ENCODE measurements around the gene FMNL3.

DNA sequence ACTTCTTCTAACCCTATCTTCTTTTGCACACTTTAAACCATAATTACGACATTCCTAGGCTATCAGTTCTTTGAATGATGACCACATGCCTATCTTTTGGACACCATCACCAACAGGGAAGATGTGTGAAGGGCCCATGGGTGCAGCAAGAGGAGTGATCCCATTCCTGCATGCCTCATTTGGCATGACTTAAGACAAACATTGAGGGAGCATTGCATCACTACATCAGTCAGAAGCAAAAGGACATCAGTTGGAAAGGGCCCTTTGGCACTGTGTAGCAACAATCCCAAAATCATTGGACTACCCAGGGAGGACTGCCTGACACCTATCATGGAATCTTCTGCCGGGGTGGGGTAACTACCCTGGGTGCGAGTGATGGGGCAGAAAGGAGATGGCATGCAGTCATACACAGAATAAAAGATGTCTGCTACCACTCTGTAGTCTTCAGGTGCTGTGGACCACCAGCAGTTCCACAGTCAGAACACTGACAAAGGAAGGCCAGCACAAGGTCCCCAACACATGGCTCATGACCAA, 23.4 kb upstream of the FMNL3 start:
- TF ChIP-seq, protein P1, sequence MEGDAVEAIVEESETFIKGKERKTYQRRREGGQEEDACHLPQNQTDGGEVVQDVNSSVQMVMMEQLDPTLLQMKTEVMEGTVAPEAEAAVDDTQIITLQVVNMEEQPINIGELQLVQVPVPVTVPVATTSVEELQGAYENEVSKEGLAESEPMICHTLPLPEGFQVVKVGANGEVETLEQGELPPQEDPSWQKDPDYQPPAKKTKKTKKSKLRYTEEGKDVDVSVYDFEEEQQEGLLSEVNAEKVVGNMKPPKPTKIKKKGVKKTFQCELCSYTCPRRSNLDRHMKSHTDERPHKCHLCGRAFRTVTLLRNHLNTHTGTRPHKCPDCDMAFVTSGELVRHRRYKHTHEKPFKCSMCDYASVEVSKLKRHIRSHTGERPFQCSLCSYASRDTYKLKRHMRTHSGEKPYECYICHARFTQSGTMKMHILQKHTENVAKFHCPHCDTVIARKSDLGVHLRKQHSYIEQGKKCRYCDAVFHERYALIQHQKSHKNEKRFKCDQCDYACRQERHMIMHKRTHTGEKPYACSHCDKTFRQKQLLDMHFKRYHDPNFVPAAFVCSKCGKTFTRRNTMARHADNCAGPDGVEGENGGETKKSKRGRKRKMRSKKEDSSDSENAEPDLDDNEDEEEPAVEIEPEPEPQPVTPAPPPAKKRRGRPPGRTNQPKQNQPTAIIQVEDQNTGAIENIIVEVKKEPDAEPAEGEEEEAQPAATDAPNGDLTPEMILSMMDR (IDR thresholded peaks at IDR 0.05; ENCODE audit: low read length), result no peak
- TF ChIP-seq EZH2phosphoT487 (IDR thresholded peaks at IDR 0.05; ENCODE audit: low read length) (no peak), EZH2 (optimal IDR thresholded peaks at IDR 0.05; ENCODE audit: low read depth, low read length) (no peak)

All from MM.1S (cell line).